HUDEP-2 (cell line): ENCODE results near the gene DRG1.
"Not testable (repeated sequence)": the region's sequence is repeated elsewhere in the genome, so short reads cannot be mapped to it uniquely, and the experiment has no call there.

Experiments
- DNase-seq, 76 experiments: peaks; one replicate each; lab custom pipeline; 2025; ENCODE audit not compliant: unreplicated experiment in 76 of 76; lab: John Stamatoyannopoulos, UW

Gene DRG1

DNA sequence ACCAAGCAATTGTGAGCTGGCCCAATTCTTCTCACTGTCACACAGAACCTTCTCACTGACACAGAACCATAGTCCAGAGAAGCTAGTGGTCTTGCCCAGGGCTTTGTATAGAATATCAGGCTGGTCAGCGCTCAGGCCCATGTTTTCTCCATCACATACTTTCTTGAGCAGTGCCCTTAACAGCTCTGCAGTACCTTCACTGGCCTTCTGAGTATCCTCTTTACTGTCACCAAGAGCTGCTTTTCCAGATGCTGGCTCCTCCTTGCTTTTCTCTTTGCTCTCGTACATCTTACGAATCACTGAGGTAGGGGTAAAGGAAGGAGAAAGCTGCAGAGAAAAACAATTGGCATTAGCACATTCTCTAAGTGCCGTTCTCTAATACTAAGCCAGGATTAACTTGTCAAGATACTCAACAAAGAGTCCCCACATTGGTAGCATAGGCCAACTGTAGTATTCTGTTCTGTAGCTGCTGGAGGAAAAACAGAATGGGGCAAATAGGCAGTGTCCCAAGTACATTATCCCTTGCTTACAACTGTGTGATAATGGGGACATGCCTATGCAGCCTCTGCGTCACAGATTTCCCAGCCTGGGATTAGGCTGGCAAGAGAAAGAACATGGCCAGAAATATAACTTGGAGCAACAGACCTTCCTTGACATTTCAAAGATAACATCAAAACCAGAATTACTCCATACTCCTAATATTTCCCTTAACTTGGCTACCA lies 43.5 kb downstream of the DRG1 start:
- DNase-seq: no peak

DNA sequence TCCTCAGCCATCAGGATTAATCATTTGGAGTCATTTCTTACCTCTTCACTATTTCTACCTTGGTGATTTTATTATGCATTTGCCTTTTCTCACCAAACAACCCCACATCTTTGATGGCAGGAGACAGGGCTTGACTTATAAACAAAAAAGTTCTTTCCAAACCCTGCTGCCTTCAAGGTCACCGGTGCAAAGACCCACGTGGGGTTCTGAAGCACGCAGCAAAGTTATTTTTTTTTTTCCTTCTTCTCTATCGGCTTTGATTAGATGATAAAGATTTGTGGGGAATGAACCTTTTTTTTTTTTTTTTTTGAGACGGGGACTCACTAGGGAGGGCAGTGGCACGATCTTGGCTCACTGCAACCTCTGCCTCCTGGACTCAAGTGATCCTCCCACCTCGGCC lies 44.1 kb downstream of the DRG1 start:
- DNase-seq: no peak

DNA sequence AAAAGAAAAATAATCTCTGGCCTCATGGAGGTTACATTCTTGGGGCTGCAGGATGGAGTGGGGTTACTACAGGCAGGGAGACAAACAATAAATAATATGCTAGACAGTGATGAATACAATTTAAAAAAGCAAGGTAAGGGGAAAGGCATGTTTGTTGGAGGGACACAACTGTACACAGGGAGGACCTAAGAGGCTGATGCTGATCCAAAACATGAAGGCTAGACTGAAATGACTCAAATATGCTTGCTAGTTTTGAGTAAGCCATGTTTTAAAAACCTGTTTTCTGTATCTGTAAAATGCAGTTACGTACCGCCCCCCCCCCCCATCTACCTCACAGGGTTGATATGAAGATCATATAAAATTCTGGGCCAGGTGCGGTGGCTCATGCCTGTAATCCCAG lies 46.2 kb downstream of the DRG1 start:
- no peak for DNase-seq

DNA sequence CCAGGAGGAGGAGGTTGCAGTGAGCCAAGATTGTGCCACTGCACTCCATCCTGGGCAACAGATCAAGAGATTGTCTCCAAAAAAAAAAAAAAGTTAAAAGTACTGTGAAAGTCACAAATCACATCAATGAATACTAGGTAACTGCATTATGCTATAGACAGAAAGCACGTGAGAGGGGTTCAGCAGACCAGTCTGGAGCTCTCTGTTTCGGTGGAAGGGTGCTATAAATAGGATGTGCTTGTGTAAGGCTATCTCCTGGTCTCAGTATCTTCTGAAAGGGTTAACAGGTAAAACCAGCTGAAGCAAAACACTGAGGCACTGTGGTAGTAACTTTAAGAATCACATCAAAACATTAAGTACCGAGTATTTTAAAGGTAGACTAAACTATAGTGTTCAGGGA lies 46.8 kb downstream of the DRG1 start:
- DNase-seq: no peak

DNA sequence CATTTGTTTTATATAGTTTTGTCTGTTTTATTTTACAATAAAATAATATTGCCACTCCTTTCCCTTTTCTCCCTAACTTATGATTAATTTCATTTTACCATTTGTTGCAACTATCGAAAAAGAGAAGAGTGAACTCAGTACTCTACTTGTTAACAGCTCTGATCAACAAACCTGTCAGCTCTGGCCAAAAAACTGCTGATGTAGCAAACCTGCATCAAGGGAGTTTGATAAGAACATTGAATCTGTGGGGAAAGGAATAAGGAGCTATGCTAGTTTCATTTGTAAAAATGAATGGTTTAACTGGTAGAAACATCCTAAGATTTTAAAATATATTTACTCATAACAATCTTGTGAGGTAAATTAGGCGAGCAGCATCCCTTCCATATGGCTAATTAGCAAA lies 47.4 kb downstream of the DRG1 start:
- no peak for DNase-seq

DNA sequence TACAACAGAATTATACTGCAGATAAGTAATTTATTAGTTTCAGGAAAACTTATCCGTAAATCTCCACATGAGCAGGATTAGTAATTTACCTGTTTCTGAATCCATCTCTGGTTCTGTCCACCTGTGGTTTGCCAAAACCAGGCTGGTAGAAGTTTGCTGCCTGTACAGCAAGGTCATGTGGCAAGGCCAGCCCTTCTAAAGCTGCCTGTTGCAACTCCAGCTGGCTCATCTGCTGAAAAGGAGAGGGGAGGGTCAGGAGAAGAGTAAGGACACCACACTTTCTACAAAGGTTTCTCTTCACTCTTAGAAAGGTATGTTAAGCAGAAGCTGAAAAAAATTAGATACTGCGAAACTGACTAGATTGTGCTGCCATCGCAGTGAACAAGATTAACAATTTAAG lies 47.9 kb downstream of the DRG1 start:
- DNase-seq: no peak

DNA sequence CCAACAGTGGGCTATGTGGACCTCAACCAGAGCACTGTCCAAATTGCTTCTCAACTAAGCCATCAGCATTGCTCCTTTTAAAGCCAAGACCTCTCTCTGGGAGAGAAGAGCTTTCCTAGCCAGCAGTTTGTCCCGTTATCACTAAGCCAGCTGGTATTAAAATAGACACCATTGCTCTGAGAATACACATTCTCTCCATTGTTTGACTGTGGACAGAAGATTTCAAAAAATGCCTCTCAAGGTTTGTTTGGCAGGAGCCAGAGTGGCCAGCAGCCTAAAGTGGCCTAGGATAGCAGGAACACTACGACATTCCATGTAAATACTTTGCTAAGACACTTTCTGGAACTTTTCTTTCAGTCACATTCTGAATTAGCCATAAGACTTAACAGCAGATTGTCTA lies 49.0 kb downstream of the DRG1 start:
- no peak for DNase-seq

DNA sequence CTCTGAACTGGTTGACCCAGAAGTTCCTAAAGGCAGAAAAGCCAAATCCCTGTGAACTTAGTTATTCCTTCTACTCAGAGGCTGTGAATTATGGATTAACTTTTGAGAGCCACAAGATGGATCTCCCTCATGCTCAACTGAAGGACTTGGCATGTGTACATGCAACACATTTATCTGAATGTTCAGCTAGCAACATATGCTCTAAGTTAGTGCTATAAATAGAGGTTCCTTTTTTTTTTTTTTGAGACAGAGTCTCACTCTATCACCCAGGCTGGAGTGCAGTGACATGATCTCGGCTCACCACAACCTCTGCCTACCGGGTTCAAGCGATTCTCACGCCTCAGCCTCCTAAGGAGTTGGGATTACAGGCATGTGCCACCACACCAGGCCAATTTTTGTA lies 50.1 kb downstream of the DRG1 start:
- DNase-seq: no peak

DNA sequence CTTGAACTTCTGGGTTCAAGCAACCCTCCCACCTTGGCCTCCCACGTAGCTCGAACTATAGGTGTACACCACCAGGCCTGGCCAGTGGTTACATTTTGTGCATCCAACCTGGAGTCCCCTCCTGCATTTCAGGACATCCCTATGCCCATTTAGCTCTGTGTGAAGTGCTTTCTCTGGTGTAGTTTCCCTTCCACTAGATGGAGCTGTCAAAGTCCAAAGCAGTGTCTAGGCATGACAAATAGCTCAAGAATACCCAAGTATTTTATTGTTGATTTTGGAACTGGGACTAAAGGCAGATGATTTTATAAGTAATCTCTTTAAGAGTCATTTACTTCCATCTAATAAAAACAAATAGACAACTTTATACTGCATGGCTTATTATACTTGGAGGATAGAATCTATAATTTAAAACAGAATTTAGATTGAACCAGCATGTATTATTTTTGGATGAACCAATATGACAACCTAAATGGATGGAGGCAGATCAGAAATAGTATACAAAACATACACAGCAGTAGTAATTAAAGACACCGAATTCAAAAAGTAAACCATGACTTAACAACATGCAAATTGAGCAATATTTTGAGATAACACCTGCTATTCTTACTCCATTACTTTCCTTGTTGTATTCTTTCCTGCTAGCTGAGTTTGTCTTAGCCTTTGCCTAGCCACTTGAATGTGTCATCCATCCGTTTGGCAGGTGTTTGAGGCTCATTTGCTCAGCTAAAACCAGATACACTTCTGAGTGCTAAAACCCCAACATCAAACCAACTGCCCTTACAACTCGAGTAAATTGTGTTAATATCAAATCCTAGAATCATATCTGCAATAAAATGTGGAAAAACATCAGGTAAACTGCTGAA lies 52.5 kb downstream of the DRG1 start:
- peak in 26 of 76 experiments; percentile 2 to 40 (median 17) for DNase-seq

DNA sequence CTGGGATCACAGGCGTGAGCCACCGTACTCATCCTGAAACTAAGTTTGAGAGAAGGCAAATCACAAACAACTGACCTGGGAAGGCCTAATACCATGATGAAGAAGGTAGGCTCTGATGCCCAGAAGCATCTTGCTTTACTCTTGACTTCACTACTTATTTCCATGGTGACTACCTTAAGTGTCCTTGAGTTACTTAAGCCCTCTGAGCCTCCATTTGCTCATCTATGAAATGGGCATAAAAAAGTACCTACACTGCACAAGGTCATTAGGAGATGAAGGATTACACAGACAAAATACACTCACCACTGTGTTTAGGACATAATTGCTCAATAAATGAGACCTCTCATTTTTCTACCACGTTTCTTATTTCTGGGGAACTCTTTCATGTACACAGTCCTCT lies 62.3 kb downstream of the DRG1 start:
- DNase-seq: no peak

DNA sequence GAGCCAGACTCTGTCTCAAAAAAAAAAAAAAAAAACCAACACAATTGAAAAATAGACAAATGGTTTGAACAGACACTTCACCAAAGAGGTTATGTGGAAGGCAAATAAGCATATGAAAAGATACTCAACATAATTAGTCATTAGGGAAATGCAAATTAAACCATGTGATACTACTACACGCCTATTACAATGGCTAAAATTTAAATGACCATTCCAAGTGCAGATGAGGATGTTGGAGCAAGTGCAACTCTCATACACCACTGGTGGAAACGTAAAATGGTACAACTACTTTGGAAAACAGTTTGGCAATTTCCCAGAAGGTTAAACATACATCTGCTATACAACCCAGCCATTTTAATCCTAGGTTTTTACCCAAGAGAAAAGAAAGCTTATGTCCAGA lies 65.9 kb downstream of the DRG1 start:
- no peak for DNase-seq

DNA sequence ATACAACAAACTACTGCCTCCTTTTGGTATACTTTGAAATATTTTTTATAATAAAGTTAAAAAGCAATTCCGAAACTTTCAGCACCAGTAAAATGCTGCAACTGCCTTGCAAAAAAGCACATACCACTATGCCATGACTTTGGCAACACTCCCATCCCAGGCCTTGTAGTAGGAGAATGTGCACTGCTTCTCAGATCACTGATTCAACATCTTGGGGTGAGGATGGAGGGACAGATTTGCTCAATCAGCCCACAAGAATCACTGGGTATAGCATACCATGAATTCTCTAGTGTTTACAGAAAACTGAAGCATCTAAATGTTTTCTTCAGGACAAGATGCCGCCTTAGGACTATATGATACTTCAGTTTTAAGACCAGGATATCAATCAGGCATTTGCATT lies 75.3 kb downstream of the DRG1 start:
- no peak for DNase-seq

DNA sequence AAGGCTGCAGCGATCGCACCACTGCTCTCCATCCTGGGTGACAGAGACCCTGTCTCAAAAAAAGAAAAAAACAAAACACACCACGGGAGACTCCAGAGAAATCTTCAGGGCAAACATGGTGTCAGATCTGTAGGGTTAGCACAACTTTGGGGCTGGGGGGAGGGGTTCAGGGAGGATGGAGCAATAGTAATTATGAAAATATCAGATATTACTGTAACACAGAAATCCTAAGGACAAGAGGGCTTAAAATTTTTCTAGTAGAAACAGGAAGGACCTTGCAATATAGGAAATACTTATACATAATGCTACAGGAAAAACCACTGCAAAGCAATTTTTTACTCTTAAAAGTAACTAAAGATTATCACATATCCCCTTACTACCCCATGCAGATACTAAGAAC lies 76.4 kb downstream of the DRG1 start:
- no peak for DNase-seq

DNA sequence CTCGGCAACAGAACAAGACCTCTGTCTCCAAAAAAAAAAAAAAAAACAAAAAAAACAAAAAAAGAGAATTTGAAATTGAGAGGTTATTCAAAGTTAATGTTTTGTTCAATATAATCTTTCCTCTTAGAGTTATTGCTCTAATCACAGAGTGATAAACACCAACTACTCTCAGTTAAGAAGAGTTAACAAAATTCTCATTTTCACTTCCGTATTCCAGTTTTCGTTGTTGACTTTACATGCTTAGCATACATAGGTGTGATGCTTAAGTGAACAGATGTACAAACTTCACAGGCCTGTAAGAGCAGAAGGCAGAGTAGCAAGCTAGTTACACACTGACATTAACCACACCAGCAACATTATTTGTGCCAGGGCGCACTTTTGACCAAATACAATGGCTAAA lies 77.9 kb downstream of the DRG1 start:
- DNase-seq: no peak

DNA sequence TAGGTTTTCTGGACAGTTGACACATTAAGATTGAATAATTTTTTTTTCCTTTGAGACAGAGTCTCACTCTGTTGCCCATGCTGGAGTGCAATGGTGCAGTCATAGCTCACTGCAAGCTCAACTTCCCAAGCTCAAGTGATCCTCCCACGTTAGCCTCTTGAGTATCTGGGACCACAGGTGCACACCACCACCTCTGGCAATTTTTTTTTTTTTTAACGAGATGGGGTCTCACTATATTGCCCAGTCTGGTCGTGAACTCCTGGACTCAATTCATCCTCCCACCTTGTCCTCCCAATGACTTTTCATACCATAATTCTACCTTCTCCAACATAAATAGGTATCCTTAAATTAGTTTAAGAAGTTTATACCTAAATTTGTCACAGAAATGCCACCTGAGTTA lies 81.7 kb downstream of the DRG1 start:
- no peak for DNase-seq

DNA sequence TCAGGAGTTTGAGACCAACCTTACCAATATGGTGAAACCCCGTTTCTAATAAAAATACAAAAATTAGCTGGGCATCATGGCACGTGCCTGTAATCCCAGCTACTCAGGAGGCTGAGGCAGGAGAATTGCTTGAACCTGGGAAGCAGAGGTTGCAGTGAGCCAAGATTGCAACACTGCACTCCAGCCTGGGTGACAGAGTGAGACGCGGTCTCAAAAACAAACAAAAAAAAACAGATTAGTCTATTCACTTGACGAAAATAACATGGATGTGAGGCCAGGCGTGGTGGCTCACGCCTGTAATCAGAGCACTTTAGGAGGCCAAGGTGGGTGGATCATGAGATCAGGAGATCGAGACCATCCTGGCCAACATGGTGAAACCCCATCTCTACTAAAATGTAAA lies 83.1 kb downstream of the DRG1 start:
- not testable (repeated sequence) for DNase-seq
